GM12878 (cell line): ENCODE data around the gene STON1. TPM values are rescaled to one million over a fixed set of nuclear protein-coding genes. Genes with fewer than 3 reads are reported as not detected.

Source experiments
- CBX5 ChIP-seq: sonication (generic); IDR thresholded peaks from 2 replicates; pipeline ENCODE4 v1.6.1; 2016; ENCODE audit warnings: low read depth, moderate library complexity, mild to moderate bottlenecking, inconsistent platforms
- MTA2 ChIP-seq: fragments of 450-650 bp; IDR thresholded peaks from 2 replicates; pipeline ENCODE4 v1.6.1; 2016; ENCODE audit warnings: low read depth, mild to moderate bottlenecking, moderate library complexity
- NFIC ChIP-seq: IDR thresholded peaks from 2 replicates; pipeline ENCODE4 v1.6.1; 2012; ENCODE audit warnings: low read depth, mild to moderate bottlenecking, inconsistent platforms, low read length, moderate library complexity
- PAX8 ChIP-seq: fragments of 450-650 bp; IDR thresholded peaks from 2 replicates; pipeline ENCODE4 v1.6.1; 2017; ENCODE audit warnings: mild to moderate bottlenecking, moderate library complexity
- POLR2AphosphoS5 ChIP-seq: IDR thresholded peaks from 2 replicates; pipeline ENCODE4 v1.6.1; 2011; ENCODE audit warnings: mild to moderate bottlenecking, low read length, inconsistent platforms
- POU2F2 ChIP-seq: IDR thresholded peaks from 3 replicates; pipeline ENCODE4 v1.6.1; 2011; ENCODE audit warnings: low read depth, mild to moderate bottlenecking, low read length, borderline replicate concordance
- REST ChIP-seq: IDR thresholded peaks from 2 replicates; pipeline ENCODE4 v1.6.1; 2012; ENCODE audit warnings: mild to moderate bottlenecking, low read depth, low read length
- RFX5 ChIP-seq: IDR thresholded peaks from 2 replicates; pipeline ENCODE4 v1.6.1; 2011; ENCODE audit warnings: low read depth, low read length, improper control_type of control experiment
- SIX5 ChIP-seq: IDR thresholded peaks from 2 replicates; pipeline ENCODE4 v1.6.1; 2011; ENCODE audit warnings: mild to moderate bottlenecking, low read depth, low read length, moderate library complexity; ENCODE audit not compliant: severe bottlenecking
- SUZ12 ChIP-seq: fragments of 200-600 bp; sonication (generic); IDR thresholded peaks from one replicate; pipeline ENCODE4 v1.6.1; 2018; ENCODE audit warnings: antibody characterized with exemption, mild to moderate bottlenecking; ENCODE audit not compliant: unreplicated experiment
- polyA plus RNA-seq, 11 experiments: library from polyadenylated mRNA; depleted of rRNA in 4 of 11; unstranded in 6 of 11; stranded (reverse) in 5 of 11; fragments of >200 nt; fragmentation: Nextera tagmentation in 4 of 11; fragmentation: Illumina TruSeq in 1 of 11; extraction: Ambion mirVana in 4 of 11; extraction: Trizol in 1 of 11; gene quantifications; 1 replicate in 1 of 11; 2 replicates in 10 of 11; pipeline versions ENCODE4 v1.2.1 to v1.2.3, GENCODE V29; 2011 to 2016; ENCODE audit warnings: inconsistent platforms in 2 of 11, missing spikeins in 2 of 11, low read depth in 1 of 11
- total RNA-seq, 4 experiments: library from RNA; depleted of rRNA in 3 of 4; stranded (reverse); fragments of >200 nt in 3 of 4; fragmentation: Illumina TruSeq in 1 of 4; extraction: Trizol in 1 of 4; gene quantifications; 2 replicates each; pipeline versions ENCODE4 v1.2.1 to v1.2.3, GENCODE V29; 2013 to 2021
- TF ChIP-seq, protein P1 (sequence below): fragments of 450-650 bp; IDR thresholded peaks from 2 replicates; pipeline ENCODE4 v1.6.1; 2016; ENCODE audit warnings: mild to moderate bottlenecking

STON1 gene
- total and polyA plus RNA-seq, 10 of the 15 experiments (the other 5 are each of a cell fraction or from before 2014, with no cell fraction given), result 0.11 to 0.90 (median 0.22) TPM; not detected in 2

DNA sequence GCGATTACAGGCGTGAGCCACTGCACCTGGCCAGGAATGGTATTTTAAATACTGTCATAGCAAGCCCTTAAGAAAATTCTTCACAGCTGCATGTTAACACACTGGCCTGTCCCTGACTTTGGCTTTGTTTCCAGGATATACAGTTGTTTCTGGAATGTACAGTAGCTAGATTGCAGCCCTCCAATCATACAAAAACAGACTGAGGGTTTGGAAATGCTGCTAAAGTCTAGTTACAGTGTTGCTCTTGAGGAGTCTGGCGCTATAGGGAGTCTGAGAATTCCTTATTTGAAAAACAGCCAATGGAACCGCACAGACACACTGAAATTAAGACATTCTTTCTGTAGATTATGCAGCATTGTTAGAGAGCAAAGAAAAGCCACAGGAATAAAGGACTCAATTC, 37.7 kb downstream of the STON1 start (continued):
- TF ChIP-seq PAX8, result no peak
- no peak for TF ChIP-seq NFIC
- TF ChIP-seq, protein P1, sequence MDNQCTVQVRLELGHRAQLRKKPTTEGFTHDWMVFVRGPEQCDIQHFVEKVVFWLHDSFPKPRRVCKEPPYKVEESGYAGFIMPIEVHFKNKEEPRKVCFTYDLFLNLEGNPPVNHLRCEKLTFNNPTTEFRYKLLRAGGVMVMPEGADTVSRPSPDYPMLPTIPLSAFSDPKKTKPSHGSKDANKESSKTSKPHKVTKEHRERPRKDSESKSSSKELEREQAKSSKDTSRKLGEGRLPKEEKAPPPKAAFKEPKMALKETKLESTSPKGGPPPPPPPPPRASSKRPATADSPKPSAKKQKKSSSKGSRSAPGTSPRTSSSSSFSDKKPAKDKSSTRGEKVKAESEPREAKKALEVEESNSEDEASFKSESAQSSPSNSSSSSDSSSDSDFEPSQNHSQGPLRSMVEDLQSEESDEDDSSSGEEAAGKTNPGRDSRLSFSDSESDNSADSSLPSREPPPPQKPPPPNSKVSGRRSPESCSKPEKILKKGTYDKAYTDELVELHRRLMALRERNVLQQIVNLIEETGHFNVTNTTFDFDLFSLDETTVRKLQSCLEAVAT, result no peak
- TF ChIP-seq REST, result no peak
- TF ChIP-seq SIX5, result no peak
- TF ChIP-seq CBX5, result no peak
- no peak for TF ChIP-seq SUZ12
- no peak for TF ChIP-seq POU2F2
- TF ChIP-seq MTA2, result no peak
- TF ChIP-seq POLR2AphosphoS5, result no peak
- TF ChIP-seq RFX5, result no peak
- TF ChIP-seq, all 136 proteins: peak for 0
